Parathyroid adenoma (tissue), 2 donors: ENCODE measurements around the gene ITGB7.
A peak's percentile ranks its signal among the peaks of the same experiment; 100 is the strongest.

ENCODE experiments used
- H2AFZ ChIP-seq: fragments of 300-600 bp; sonication (generic); one replicate; pipeline ENCODE4 v1.7.0; 2017; ENCODE audit warnings: antibody characterized with exemption, mild to moderate bottlenecking
- H3K27ac ChIP-seq: fragments of 300-600 bp; sonication (generic); one replicate; pipeline ENCODE4 v1.7.0; 2017
- H3K27me3 ChIP-seq: fragments of 300-600 bp; sonication (generic); one replicate; pipeline ENCODE4 v1.7.0; 2017; ENCODE audit warnings: low read length; ENCODE audit not compliant: control insufficient read depth, insufficient read depth
- H3K36me3 ChIP-seq: fragments of 300-600 bp; sonication (generic); one replicate; pipeline ENCODE4 v1.7.0; 2017; ENCODE audit warnings: low read length; ENCODE audit not compliant: control insufficient read depth, insufficient read depth
- H3K4me1 ChIP-seq: fragments of 300-600 bp; sonication (generic); one replicate; pipeline ENCODE4 v1.7.0; 2017; ENCODE audit warnings: control low read depth
- H3K4me2 ChIP-seq: fragments of 300-600 bp; sonication (generic); one replicate; pipeline ENCODE4 v1.7.0; 2017; ENCODE audit warnings: low read length
- H3K4me3 ChIP-seq: fragments of 300-600 bp; sonication (generic); one replicate; pipeline ENCODE4 v1.7.0; 2017; ENCODE audit warnings: low read depth, low read length
- H3K79me2 ChIP-seq: fragments of 300-600 bp; sonication (generic); one replicate; pipeline ENCODE4 v1.7.0; 2017; ENCODE audit warnings: control low read depth
- H3K9ac ChIP-seq: fragments of 300-600 bp; sonication (generic); one replicate; pipeline ENCODE4 v1.7.0; 2017; ENCODE audit warnings: mild to moderate bottlenecking
- H3K9me3 ChIP-seq: fragments of 300-600 bp; sonication (generic); one replicate; pipeline ENCODE4 v1.7.0; 2017; ENCODE audit warnings: low read length; ENCODE audit not compliant: control insufficient read depth
- TF ChIP-seq, protein P1 (sequence below): fragments of 300-600 bp; sonication (generic); IDR thresholded peaks from one replicate; pipeline ENCODE4 v1.7.0; 2017; ENCODE audit warnings: antibody characterized with exemption, mild to moderate bottlenecking
- donor health status: primary hyperparathyroidism.

The ITGB7 gene

DNA sequence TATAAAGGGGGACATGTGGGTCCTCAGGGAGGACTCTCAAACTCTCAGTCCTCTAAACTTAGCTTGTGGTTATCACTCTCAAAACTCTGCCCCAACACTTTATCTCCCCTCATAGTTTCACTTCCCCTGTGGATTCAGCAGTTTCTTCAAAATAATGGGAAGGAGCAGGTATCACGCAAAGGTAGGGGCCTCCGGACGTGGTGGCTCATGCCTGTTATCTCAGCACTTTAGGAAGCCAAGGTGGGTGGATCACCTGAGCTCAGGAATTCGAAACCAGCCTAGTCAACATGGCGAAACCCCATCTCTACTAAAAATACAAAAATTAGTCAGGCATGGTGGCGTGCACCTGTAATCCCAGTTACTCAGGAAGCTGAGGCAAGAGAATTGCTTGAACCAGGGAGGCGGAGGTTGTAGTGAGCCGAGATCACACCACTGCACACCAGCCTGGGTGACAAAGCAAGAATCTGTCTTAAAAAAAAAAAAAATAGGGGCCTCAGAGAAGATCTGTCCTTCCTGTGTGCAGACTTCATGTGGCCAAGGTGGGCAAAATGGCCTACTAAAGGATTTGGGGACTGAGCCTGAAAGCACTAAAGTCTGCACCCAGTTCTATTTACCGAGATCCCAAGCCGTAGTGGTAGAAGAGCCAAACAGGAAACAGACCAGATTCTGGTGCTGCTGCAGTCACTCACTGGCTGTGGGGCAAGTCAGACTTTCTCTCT is 6.4 kb downstream of the ITGB7 start:
- H3K27me3 ChIP-seq = no peaks in the 10 kb centered on the region
- H3K9me3 ChIP-seq = no peaks in the 10 kb centered on the region
- TF ChIP-seq, protein P1, sequence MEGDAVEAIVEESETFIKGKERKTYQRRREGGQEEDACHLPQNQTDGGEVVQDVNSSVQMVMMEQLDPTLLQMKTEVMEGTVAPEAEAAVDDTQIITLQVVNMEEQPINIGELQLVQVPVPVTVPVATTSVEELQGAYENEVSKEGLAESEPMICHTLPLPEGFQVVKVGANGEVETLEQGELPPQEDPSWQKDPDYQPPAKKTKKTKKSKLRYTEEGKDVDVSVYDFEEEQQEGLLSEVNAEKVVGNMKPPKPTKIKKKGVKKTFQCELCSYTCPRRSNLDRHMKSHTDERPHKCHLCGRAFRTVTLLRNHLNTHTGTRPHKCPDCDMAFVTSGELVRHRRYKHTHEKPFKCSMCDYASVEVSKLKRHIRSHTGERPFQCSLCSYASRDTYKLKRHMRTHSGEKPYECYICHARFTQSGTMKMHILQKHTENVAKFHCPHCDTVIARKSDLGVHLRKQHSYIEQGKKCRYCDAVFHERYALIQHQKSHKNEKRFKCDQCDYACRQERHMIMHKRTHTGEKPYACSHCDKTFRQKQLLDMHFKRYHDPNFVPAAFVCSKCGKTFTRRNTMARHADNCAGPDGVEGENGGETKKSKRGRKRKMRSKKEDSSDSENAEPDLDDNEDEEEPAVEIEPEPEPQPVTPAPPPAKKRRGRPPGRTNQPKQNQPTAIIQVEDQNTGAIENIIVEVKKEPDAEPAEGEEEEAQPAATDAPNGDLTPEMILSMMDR = no peak
- no peaks in the 10 kb centered on the region for H3K36me3 ChIP-seq
- H2AFZ ChIP-seq = peak overlapping the region; percentile 13
- no peak overlapping the region for H3K4me3 ChIP-seq
- H3K4me1 ChIP-seq = no peaks in the 10 kb centered on the region
- no peaks in the 10 kb centered on the region for H3K79me2 ChIP-seq
- no peak overlapping the region for H3K27ac ChIP-seq
- no peak overlapping the region for H3K9ac ChIP-seq
- H3K4me2 ChIP-seq = no peak overlapping the region

DNA sequence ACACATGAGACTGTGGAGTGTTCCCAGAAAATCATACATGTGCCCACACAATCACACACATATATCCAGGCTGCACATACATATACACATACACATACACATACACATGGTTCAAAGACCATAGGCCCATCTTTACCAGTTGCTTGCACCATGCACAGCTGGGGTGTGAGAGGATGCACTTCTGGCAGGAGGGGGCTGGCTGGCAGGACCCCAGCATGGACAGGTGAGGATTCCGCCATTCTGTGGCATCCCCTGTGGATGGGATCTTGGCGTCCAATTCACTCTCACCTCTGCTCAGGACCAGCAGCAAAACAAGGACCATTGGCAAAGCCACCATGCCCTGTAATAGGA is 7.0 kb downstream of the ITGB7 start:
- Histone ChIP-seq H2AFZ (no peak overlapping the region), H3K9ac (no peak overlapping the region), H3K4me1 (no peaks in the 10 kb centered on the region), H3K4me3 (no peak overlapping the region), H3K9me3 (no peaks in the 10 kb centered on the region), H3K27me3 (no peaks in the 10 kb centered on the region), H3K4me2 (no peak overlapping the region), H3K36me3 (no peaks in the 10 kb centered on the region), H3K27ac (no peak overlapping the region), H3K79me2 (no peaks in the 10 kb centered on the region)
- TF ChIP-seq, protein P1 = no peak

DNA sequence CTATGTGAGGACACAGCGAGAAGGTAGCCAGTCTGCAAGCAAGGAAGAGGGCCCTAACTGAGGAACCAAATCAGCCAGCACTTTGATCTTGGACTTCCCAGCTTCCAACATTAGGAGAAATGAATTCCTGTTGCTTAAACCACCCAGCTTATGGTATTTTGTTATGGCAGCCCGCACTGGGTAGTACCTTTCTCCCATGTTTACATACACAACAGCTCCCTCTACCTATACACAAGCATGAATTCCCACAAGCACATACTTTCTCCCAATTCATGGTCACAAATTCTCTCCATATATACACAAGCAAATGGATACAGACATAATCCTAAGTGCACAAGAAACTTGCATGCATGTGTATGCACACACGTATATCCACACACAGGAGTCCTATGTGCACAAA is 7.4 kb downstream of the ITGB7 start:
- Histone ChIP-seq H3K9me3 (no peaks in the 10 kb centered on the region), H3K4me2 (no peak overlapping the region), H2AFZ (no peak overlapping the region), H3K36me3 (no peaks in the 10 kb centered on the region), H3K4me1 (peaks cover 3% of the 10 kb centered on the region), H3K9ac (no peak overlapping the region), H3K27ac (no peak overlapping the region), H3K4me3 (no peak overlapping the region), H3K79me2 (no peaks in the 10 kb centered on the region), H3K27me3 (no peaks in the 10 kb centered on the region)
- TF ChIP-seq, protein P1 = no peak

DNA sequence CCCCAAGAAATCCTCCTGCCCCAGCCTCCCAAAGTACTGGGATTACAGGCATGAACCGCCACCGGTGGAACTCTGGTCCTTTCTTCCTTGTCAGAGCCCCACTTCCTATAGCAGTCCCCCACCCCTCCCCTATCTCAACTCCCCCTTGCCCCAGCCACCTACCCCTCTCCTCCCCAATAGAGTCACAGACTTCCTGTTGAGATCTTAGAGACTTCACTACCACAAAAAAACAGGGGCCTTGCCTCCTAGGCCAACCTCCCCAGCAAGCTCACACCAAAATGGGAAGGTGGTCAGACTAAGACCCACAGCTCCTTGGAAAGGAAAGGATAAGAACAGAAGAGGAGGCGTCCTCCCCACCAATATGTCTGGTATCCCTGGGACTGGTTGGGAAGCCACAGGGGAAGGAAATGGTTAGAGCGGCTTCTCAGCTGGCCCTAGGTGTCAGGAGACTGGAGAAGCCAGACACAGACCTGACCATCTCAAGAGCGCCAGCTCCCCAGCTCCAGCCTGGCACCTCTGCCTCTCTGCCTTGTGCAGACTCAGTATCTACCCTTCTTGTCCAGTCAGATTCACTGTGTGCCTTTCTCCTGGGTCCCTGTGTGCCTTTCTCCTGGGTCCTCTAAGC is 8.5 kb downstream of the ITGB7 start:
- Histone ChIP-seq H3K36me3 (no peaks in the 10 kb centered on the region), H3K4me3 (no peak overlapping the region), H3K9ac (no peak overlapping the region), H2AFZ (no peak overlapping the region), H3K79me2 (no peaks in the 10 kb centered on the region), H3K9me3 (no peaks in the 10 kb centered on the region), H3K27me3 (no peaks in the 10 kb centered on the region), H3K4me1 (peaks cover 8% of the 10 kb centered on the region), H3K27ac (no peak overlapping the region), H3K4me2 (no peak overlapping the region)
- TF ChIP-seq, protein P1 = no peak
